Loucy (cell line): ENCODE measurements around the gene PAQR8.

Source experiments
- CTCF ChIP-seq: fragments of 200-600 bp; sonication (generic); conservative IDR thresholded peaks from 2 replicates; pipeline ENCODE4 v1.5.1; 2014; ENCODE audit warnings: mild to moderate bottlenecking, antibody characterized with exemption, low read length
- EZH2phosphoT487 ChIP-seq: fragments of 200-600 bp; IDR thresholded peaks from 2 replicates; pipeline ENCODE4 v1.6.1; 2018; ENCODE audit warnings: antibody characterized with exemption, mild to moderate bottlenecking, moderate library complexity, borderline replicate concordance

- TF ChIP-seq EZH2phosphoT487 (no peak), CTCF (no peak)
These were observed 9.8 kb downstream of the PAQR8 start for GRCh38 chr6:52371656-52372191.
